ENCODE results near the gene AFAP1L1. TPM values are rescaled to one million over a fixed set of nuclear protein-coding genes. Genes with fewer than 3 reads are reported as not detected.

AFAP1L1 gene
- total RNA-seq, 1 experiment from 2014 or later: 15.2 TPM

DNA sequence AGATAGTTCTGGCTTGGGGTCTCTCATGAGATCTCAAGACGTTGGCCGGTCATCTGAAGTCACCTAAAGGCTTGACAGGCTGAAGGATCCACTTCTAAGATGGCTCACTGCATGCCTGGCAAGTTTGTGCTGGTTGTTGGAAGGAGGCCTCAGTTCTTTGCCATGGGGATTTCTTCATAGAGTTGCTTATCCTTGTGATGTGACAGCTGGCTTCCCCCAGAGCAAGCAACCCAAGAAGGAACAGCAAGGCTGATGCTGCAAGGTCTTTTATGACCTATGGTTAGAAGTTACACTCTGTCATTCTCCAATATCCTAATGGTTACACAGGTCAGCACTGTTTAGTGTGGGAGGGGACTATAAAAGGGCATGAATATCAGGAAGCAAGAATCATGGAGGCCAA is 53.0 kb downstream of the AFAP1L1 start:
- TF ChIP-seq TCF7L2 (IDR thresholded peaks at IDR 0.05; ENCODE audit: low read depth, low read length): no peak
- TF ChIP-seq REST (IDR thresholded peaks at IDR 0.05; ENCODE audit: insufficient read depth in 1 of 2, low read depth in 2 of 2, low read length in 1 of 2): no peak
- TF ChIP-seq SIN3A (IDR thresholded peaks at IDR 0.05; ENCODE audit: borderline replicate concordance, insufficient read depth, low read depth, low read length): no peak
- TF ChIP-seq, protein P1, sequence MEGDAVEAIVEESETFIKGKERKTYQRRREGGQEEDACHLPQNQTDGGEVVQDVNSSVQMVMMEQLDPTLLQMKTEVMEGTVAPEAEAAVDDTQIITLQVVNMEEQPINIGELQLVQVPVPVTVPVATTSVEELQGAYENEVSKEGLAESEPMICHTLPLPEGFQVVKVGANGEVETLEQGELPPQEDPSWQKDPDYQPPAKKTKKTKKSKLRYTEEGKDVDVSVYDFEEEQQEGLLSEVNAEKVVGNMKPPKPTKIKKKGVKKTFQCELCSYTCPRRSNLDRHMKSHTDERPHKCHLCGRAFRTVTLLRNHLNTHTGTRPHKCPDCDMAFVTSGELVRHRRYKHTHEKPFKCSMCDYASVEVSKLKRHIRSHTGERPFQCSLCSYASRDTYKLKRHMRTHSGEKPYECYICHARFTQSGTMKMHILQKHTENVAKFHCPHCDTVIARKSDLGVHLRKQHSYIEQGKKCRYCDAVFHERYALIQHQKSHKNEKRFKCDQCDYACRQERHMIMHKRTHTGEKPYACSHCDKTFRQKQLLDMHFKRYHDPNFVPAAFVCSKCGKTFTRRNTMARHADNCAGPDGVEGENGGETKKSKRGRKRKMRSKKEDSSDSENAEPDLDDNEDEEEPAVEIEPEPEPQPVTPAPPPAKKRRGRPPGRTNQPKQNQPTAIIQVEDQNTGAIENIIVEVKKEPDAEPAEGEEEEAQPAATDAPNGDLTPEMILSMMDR (IDR thresholded peaks at IDR 0.05): no peak
- TF ChIP-seq POLR2AphosphoS5 (IDR thresholded peaks at IDR 0.05; ENCODE audit: low read depth, low read length): no peak
- Histone ChIP-seq H3K27ac (ENCODE audit: low read length) (no peak overlapping the region), H3K27me3 (ENCODE audit: control insufficient read depth, insufficient read depth, low read length) (no peaks in the 10 kb centered on the region), H3K4me3 (ENCODE audit: low read depth in 2 of 2, low read length in 2 of 2) (no peak overlapping the region), H3K36me3 (ENCODE audit: control insufficient read depth, insufficient read depth, low read length) (no peaks in the 10 kb centered on the region), H3K9me3 (ENCODE audit: control insufficient read depth, insufficient read depth, low read depth, low read length) (no peaks in the 10 kb centered on the region), H3K4me1 (ENCODE audit: control insufficient read depth, insufficient read depth, low read length) (no peaks in the 10 kb centered on the region)
- no TSS peak for BruUV-seq (replicated peaks)
- intact Hi-C loops (cut with micrococcal nuclease; ENCODE audit: unreplicated experiment) (no loop called here), in situ Hi-C loops (cut with HindIII; ENCODE audit: low pct_unique_long_range_greater_than_20kb, low sequenced_read_pairs) (no loop called here)
- POLR2A ChIA-PET: no interaction called here
- DNase-seq (ENCODE audit: low read depth, low spot score) (no peak), ATAC-seq (no peak)
- CTCF ChIA-PET: no interaction called here

GRCh38 chr5:149325166-149325735 is 53.6 kb downstream of the AFAP1L1 start:
- POLR2A ChIA-PET: no interaction called here
- in situ Hi-C loops (cut with HindIII; ENCODE audit: low pct_unique_long_range_greater_than_20kb, low sequenced_read_pairs): no loop called here
- TF ChIP-seq SIN3A (IDR thresholded peaks at IDR 0.05; ENCODE audit: borderline replicate concordance, insufficient read depth, low read depth, low read length) (no peak), REST (IDR thresholded peaks at IDR 0.05; ENCODE audit: insufficient read depth in 1 of 2, low read depth in 2 of 2, low read length in 1 of 2) (no peak), POLR2AphosphoS5 (IDR thresholded peaks at IDR 0.05; ENCODE audit: low read depth, low read length) (no peak), TCF7L2 (IDR thresholded peaks at IDR 0.05; ENCODE audit: low read depth, low read length) (no peak)
- TF ChIP-seq, protein P1 (IDR thresholded peaks at IDR 0.05): no peak
- ATAC-seq (no peak), DNase-seq (ENCODE audit: low read depth, low spot score) (no peak)
- H3K4me3 ChIP-seq (ENCODE audit: low read depth in 2 of 2, low read length in 2 of 2): no peak overlapping the region
- H3K27ac ChIP-seq (ENCODE audit: low read length): no peak overlapping the region
- no peaks in the 10 kb centered on the region for H3K4me1 ChIP-seq (ENCODE audit: control insufficient read depth, insufficient read depth, low read length)
- intact Hi-C loops (cut with micrococcal nuclease; ENCODE audit: unreplicated experiment): no loop called here
- no TSS peak for BruUV-seq (replicated peaks)
- no peaks in the 10 kb centered on the region for H3K9me3 ChIP-seq (ENCODE audit: control insufficient read depth, insufficient read depth, low read depth, low read length)
- H3K36me3 ChIP-seq (ENCODE audit: control insufficient read depth, insufficient read depth, low read length): no peaks in the 10 kb centered on the region
- CTCF ChIA-PET: no interaction called here
- no peaks in the 10 kb centered on the region for H3K27me3 ChIP-seq (ENCODE audit: control insufficient read depth, insufficient read depth, low read length)
